Effector memory CD4-positive, alpha-beta T cell (primary cell): ENCODE data around the gene C2orf81.

Experiments used
- DNase-seq, 3 donors: peaks; one replicate each; pipeline ENCODE4 v3.0.0-alpha.2; 2020
- H3K27ac ChIP-seq: 2 replicates; pipeline ENCODE4 v1.7.0; 2013; ENCODE audit warnings: mild to moderate bottlenecking, low read length, moderate library complexity; ENCODE audit not compliant: insufficient read depth, poor library complexity, severe bottlenecking
- H3K27me3 ChIP-seq: replicated peaks from 2 replicates; pipeline ENCODE4 v1.7.0; 2013; ENCODE audit warnings: mild to moderate bottlenecking, low read length; ENCODE audit not compliant: insufficient read depth, control insufficient read depth, poor library complexity, severe bottlenecking
- H3K36me3 ChIP-seq: 2 replicates; pipeline ENCODE4 v1.7.0; 2013; ENCODE audit warnings: mild to moderate bottlenecking, low read length, moderate library complexity; ENCODE audit not compliant: control insufficient read depth, insufficient read depth
- H3K4me1 ChIP-seq: 2 replicates; pipeline ENCODE4 v1.7.0; 2013; ENCODE audit warnings: low read length, mild to moderate bottlenecking; ENCODE audit not compliant: control insufficient read depth, insufficient read depth, poor library complexity, severe bottlenecking
- H3K4me3 ChIP-seq: 2 replicates; pipeline ENCODE4 v1.7.0; 2013; ENCODE audit warnings: low read length, low read depth, mild to moderate bottlenecking; ENCODE audit not compliant: insufficient read depth, poor library complexity, severe bottlenecking
- H3K9me3 ChIP-seq: 2 replicates; pipeline ENCODE4 v1.7.0; 2013; ENCODE audit warnings: mild to moderate bottlenecking, low read length, moderate library complexity; ENCODE audit not compliant: control insufficient read depth

The C2orf81 gene

DNA sequence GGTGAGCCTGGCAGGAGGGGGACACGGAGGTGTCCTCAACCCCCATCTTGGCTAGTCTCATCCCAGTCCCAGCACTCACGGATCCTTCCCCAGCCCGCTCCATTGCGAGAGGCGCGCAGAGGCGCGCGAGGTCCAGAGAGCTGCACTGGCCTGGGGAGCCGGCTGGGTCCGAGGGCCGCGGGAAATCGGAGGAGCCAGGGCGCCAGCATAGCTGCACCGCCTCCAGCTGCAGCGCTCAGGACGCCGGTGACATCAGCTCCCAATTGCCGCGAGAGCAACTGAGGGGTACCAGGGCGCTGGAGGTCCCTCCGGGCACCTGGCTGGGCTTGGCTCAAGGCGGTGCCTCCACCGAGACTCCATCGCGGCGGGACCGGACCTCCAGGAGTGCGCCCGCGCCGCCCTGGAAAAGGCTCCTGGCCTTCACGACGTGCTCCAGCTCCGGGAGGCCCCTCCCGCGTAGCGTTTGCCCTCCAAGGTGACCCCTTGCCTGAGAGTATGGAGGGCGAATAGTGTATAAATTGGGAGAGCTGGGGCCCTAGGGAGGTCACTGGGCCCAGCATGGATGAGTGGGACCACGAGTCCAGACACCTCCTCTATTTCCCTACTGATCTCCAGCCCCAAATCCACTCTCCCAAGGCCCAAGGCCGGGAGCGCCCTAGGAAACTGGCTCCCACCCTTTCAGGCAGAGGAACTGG lies 14.8 kb upstream of the C2orf81 start:
- H3K9me3 ChIP-seq = no peaks in the 10 kb centered on the region
- peaks cover 21% of the 10 kb centered on the region for H3K27me3 ChIP-seq
- H3K4me1 ChIP-seq = peaks cover 8% of the 10 kb centered on the region
- no peaks in the 10 kb centered on the region for H3K36me3 ChIP-seq
- no peak overlapping the region for H3K4me3 ChIP-seq
- H3K27ac ChIP-seq = no peak overlapping the region
- no peak for DNase-seq

DNA sequence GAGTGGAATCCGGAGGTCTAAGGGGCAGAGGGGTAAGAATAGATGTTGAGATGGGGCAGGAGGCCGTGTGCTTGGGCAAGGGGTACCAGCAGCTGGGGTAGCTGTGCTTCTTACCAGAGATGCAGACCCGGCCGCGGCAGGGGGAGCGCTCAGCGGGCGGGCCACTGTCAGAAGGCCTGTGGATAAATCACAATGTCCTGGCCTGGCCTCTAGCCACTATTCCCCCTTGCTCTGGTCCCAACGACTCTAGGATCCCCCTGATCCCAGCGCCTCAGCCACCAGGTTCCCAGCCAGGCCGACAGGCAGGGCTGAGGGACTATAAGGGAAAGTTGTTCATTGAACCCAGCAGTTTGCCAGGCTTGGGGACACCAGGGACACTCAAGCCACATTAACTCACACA lies 9.1 kb upstream of the C2orf81 start:
- H3K36me3 ChIP-seq = peaks cover 5% of the 10 kb centered on the region
- H3K4me3 ChIP-seq = no peak overlapping the region
- no peak for DNase-seq
- no peak overlapping the region for H3K27ac ChIP-seq
- no peaks in the 10 kb centered on the region for H3K9me3 ChIP-seq
- H3K4me1 ChIP-seq = no peaks in the 10 kb centered on the region
- H3K27me3 ChIP-seq = no peaks in the 10 kb centered on the region

DNA sequence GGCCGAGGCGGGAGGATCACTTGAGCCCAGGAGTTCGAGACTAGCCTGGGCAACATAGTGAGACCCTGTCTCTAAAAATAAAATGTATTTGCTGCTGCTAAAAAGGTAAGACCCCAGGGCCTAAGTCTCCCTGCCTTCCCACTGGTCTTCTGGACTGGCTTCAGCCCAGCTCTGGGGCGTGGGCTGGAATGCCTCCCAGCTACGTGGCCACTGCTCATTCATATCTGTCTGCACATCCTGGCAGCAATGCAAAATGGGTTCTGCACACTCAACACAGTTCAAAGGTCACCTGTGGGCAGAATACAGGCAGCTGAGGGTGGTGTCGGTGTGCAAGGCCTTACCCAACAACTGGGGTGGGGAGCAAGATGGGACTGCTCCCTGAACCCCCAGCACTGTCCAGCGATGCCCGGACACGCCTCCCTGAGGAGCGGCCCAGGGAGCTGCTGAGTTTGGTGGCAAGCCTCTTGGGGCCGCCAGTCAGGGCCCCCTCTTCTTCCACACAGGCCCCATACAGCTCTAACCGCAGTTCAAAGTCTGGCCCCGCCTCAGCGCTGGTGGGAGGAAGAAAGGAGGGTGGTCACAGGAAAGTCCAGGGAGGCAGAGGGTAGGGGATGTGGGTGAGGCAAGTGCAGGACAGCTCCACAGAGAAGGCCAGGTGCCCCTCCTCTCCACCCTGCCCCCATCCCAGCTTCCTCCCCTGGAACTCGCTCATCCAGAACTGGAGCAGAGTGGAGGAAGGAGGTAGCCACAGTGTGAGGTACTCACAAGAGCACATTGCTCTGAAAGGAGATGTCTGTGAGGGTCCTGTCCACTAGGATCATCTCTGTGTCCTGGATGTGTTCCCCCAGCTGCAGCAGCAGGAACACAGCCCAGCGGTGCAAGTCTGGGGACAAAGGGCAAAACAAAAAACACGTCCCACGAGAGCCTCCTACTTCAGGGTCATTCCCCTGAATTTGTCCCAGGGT lies 8.3 kb upstream of the C2orf81 start:
- Histone ChIP-seq H3K36me3 (peaks cover 10% of the 10 kb centered on the region), H3K27me3 (no peaks in the 10 kb centered on the region), H3K27ac (no peak overlapping the region), H3K9me3 (no peaks in the 10 kb centered on the region), H3K4me1 (no peaks in the 10 kb centered on the region), H3K4me3 (no peak overlapping the region)
- no peak for DNase-seq

DNA sequence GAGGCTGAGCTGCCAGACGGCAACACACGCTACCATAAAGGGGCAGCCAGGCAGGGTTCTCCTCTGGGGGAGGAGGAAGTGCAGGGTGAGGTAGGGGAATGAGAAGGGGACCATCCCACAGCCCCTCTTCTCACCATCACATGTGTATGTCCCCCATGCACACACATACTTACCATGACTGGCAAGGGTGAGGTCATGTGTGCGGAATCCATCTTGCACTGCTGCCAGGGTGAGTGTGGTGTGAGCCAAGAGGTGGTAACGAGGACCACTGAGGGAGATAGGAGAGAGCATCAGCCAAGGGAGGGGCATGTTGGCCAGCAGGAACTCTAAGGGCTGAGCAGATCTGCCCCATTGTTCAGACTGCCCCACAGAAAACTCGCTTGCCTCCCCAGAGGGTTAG lies 7.3 kb upstream of the C2orf81 start:
- Histone ChIP-seq H3K27ac (no peak overlapping the region), H3K9me3 (no peaks in the 10 kb centered on the region), H3K4me1 (no peaks in the 10 kb centered on the region), H3K36me3 (peaks cover 10% of the 10 kb centered on the region), H3K27me3 (no peaks in the 10 kb centered on the region), H3K4me3 (no peak overlapping the region)
- no peak for DNase-seq

DNA sequence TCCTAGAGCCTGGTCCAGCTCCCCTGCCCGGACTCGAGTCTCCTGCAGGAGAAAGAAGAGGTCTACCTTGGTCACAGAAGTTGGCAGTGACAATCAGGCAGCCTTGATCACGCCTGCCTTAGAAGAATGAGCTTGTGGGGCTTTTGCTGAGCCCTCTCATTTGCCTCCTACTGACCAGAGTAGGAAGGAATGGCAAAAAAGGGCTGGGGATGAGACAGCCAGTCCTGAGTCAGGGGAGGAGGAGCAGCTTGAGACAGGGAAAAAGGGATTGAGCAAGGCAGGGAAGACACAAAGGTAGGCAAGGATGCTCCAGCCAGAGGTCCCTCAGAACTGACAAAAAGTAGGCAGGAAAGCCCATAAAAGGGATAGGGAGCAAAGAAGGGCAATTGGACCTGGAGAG lies 6.1 kb upstream of the C2orf81 start:
- peaks cover 10% of the 10 kb centered on the region for H3K36me3 ChIP-seq
- H3K4me1 ChIP-seq = no peaks in the 10 kb centered on the region
- no peak overlapping the region for H3K27ac ChIP-seq
- no peaks in the 10 kb centered on the region for H3K9me3 ChIP-seq
- H3K27me3 ChIP-seq = no peaks in the 10 kb centered on the region
- H3K4me3 ChIP-seq = no peak overlapping the region
- DNase-seq = no peak

DNA sequence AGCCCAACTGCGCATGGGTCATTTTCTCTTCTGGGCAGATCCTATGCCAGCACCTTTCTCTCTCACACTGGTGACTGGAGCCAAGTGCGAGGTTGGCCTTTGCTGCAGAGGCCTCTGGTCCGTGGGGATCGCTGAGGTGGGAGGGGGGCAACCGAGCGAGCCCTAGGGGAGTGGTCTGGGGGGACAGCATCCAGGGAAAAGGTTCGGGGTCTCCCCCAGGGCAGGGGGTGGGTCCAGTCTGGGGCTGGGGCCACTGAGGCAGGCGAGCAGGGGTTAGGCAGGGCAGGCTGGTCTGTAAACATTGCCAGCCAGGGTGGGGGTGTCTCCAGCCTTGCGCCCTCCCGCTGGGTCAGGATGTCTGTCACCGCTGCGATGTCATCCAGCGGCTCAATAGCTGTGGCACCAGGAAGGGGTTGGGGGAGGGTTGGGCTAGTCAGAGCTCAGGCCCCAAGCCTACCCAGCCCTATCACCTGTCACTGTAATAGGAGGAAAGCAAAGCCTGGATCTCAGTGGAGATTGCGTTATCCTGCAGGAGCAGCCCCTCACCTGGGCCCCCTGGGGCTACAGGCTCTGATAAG lies 4.9 kb upstream of the C2orf81 start:
- Histone ChIP-seq H3K9me3 (no peaks in the 10 kb centered on the region), H3K27ac (no peak overlapping the region), H3K4me1 (peaks cover 10% of the 10 kb centered on the region), H3K36me3 (peaks cover 10% of the 10 kb centered on the region), H3K4me3 (no peak overlapping the region), H3K27me3 (no peaks in the 10 kb centered on the region)
- DNase-seq = no peak

DNA sequence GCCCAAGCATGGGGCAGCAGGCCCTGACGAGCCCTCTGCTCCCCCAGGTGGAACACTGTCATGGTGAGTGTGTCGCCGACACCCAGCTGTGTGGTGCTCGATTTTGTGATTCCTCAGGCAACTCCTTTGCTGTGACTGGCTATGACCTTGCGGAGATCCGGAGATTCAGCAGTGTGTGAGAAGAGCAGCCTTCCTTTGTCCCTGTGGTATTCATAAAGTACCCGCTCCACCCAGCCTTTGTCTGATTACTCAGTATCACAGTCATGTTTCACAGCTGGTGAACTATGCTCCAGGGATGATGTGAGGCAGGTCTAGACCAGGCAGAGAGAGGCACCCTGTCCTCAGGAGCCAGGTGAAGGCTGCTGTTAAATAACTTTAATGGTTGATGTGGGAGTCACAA lies 4.1 kb upstream of the C2orf81 start:
- H3K36me3 ChIP-seq = peaks cover 10% of the 10 kb centered on the region

DNA sequence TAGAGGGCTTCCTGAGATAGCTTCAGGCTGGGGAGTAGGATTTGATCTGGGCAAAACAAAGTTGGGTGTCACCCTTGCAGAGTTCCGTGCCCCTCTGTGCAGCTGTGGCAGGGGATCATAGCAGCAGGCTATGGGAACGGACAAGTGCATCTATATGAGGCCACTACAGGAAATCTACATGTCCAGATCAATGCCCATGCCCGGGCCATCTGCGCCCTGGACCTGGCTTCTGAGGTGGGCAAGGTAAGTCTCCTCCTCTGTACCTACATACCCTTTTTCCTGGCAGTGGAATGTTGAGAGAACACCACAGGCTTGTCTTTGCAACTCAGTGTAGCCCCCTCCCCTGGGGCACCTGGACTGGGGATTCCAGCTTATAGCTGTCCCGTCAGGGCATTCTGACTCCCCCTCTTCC lies 3.6 kb upstream of the C2orf81 start:
- no peak for DNase-seq
- Histone ChIP-seq H3K36me3 (peaks cover 10% of the 10 kb centered on the region), H3K27ac (no peak overlapping the region), H3K9me3 (no peaks in the 10 kb centered on the region), H3K4me1 (peaks cover 12% of the 10 kb centered on the region), H3K27me3 (no peaks in the 10 kb centered on the region), H3K4me3 (no peak overlapping the region)

More for the DNA sequence above, 4.1 kb upstream of the C2orf81 start:
- no peak for DNase-seq
- H3K4me3 ChIP-seq = no peak overlapping the region
- H3K27me3 ChIP-seq = no peaks in the 10 kb centered on the region
- no peak overlapping the region for H3K27ac ChIP-seq
- no peaks in the 10 kb centered on the region for H3K9me3 ChIP-seq
- peaks cover 12% of the 10 kb centered on the region for H3K4me1 ChIP-seq

DNA sequence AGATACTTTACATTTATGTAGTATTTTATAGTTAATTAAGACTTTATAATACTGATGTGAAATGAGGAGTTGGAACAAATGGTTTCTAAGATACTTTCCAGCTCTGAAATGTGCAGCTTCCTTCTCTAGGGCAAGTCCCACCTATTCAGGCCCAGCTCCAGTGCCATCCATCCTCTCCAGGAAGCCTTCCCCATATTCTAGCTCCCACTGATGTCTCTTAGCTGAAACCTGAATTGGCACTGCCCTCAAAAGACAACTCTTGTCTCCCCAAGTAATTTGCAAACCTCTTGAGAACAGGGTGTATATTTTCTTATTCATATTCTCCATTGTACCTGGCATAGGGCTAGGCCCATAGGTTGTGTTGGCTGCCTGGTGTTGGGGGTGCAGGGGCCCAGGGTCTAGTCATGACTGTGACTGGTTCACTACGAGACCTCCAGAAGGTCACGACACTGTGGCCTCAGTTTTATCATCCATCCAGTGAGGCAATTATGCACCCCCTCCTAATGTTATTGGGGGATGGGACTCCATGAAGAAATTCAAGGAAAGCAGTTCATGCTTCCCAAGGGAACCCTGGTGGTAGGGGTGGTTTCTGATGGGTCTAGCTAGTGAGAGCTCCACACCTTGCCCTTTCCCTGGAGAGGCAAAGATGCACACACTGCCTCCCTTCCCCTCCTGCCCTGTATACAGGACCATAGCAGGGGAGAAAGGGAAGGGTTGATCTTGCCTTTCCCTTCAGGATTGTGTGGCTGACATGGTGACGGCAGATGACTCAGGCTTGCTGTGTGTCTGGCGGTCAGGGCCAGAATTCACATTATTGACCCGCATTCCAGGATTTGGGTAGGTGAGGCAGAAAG lies 2.9 kb upstream of the C2orf81 start:
- Histone ChIP-seq H3K4me1 (peaks cover 12% of the 10 kb centered on the region), H3K27ac (no peak overlapping the region), H3K9me3 (no peaks in the 10 kb centered on the region), H3K36me3 (peaks cover 10% of the 10 kb centered on the region), H3K4me3 (no peak overlapping the region), H3K27me3 (no peaks in the 10 kb centered on the region)
- no peak for DNase-seq
